ENCODE results near the gene NEK4. TPM values are rescaled to one million over a fixed set of nuclear protein-coding genes. Genes with fewer than 3 reads are reported as not detected.
A peak's percentile ranks its signal among the peaks of the same experiment; 100 is the strongest.

Gene NEK4
- total and polyA plus RNA-seq, 2 of the 13 experiments (the other 11 are each of a cell fraction or from before 2014, with no cell fraction given): 16.5 to 38.0 TPM

DNA sequence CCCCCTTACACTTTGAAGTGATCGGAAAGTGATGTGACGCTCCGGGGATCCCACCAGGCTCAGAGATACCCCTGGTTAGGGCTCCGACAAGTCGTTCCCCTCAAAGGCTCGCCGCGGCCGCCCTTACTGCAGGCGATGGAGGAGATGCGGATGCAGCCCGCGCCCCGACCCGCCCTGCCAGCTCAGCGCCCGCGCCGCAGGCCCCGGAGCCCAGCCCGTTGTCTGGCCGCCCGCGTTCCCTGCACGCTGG lies 65.4 kb downstream of the NEK4 start:
- WGBS (ENCODE audit: low lambda C conversion rate): no CpG with 5 or more reads among the region's 25 CpGs
- ChIA-PET POLR2A (interaction anchor here (0.5 to 6.5 kb wide), 12 partner anchors 15 to 732 kb away, joined by 3 to 118 read pairs (median 4); partner anchors contain the start of genes GNL3, NEK4, PBRM1 and STAB1), CTCF (ENCODE audit: low intra/inter-chr PET ratio, low total read pairs) (no interaction called here)
- FAIRE-seq (no peak), DNase-seq (ENCODE audit: low spot score) (no peak), ATAC-seq (no peak)
- Histone ChIP-seq H3K79me2 (ENCODE audit: insufficient read depth, low read length) (peaks cover 49% of the 10 kb centered on the region), H3K4me3 (replicated peaks in 1 of 3; ENCODE audit: insufficient read depth in 1 of 3, low read depth in 2 of 3, low read length in 3 of 3) (peak overlapping the region; percentile 90 to 97 (median 95)), H3K27me3 (ENCODE audit: control insufficient read depth in 1 of 2, insufficient read depth in 2 of 2, low read length in 2 of 2) (no peaks in the 10 kb centered on the region; a peak in 1 of 5 replicates), H2AFZ (ENCODE audit: low read length) (no peak overlapping the region), H3K9ac (ENCODE audit: insufficient read depth, low read depth, low read length) (peak overlapping the region; percentile 85), H4K20me1 (ENCODE audit: insufficient read depth, low read length) (no peaks in the 10 kb centered on the region; the same call in 1 of the 2 replicates), H3K4me2 (ENCODE audit: low read depth, low read length) (peak overlapping the region; percentile 80), H3K4me1 (ENCODE audit: insufficient read depth, low read length) (peaks cover 45% of the 10 kb centered on the region), H3K9me3 (ENCODE audit: low read length) (no peaks in the 10 kb centered on the region), H3K36me3 (replicated peaks in 1 of 2; ENCODE audit: control insufficient read depth in 1 of 2, insufficient read depth in 2 of 2, low read length in 2 of 2) (peaks cover 0 to 5% of the 10 kb centered on the region in 2 experiments; a peak in 1 of 5 replicates), H3K27ac (ENCODE audit: extremely low read length, insufficient read depth, low read length) (peak overlapping the region; percentile 90)
- intact Hi-C loops (cut with micrococcal nuclease; ENCODE audit: unreplicated experiment) (no loop called here), in situ Hi-C loops (cut with HindIII; ENCODE audit: extremely low pct_ligation_motif_present, low pct_unique_long_range_greater_than_20kb) (no loop called here)
- BruUV-seq (replicated peaks): no TSS peak
- TF ChIP-seq NONO (IDR thresholded peaks at IDR 0.05) (no peak), NONO (CRISPR knock-in tag; conservative IDR thresholded peaks at IDR 0.05) (no peak; the same call in 1 of the 2 replicates), ZMAT3 (CRISPR knock-in tag; conservative IDR thresholded peaks at IDR 0.05) (no peak), ZNF354B (CRISPR knock-in tag; IDR thresholded peaks at IDR 0.05) (0 out of 2 replicates have a peak, but pooled peaks have one; percentile 31), NBN (conservative IDR thresholded peaks at IDR 0.05) (no peak), MIER2 (CRISPR knock-in tag; IDR thresholded peaks at IDR 0.05) (no peak), FIP1L1 (IDR thresholded peaks at IDR 0.05; ENCODE audit: borderline replicate concordance, insufficient read depth, low read depth, low read length) (no peak), KAT2B (IDR thresholded peaks at IDR 0.05; ENCODE audit: borderline replicate concordance, low read depth, low read length) (no peak), STAG1 (CRISPR knock-in tag; IDR thresholded peaks at IDR 0.05) (no peak), ZNF558 (CRISPR knock-in tag; IDR thresholded peaks at IDR 0.05; ENCODE audit: borderline replicate concordance) (0 out of 2 replicates have a peak, but pooled peaks have one; percentile 21), TARDBP (CRISPR knock-in tag; IDR thresholded peaks at IDR 0.05) (no peak), MYNN (CRISPR knock-in tag; IDR thresholded peaks at IDR 0.05; ENCODE audit: low read depth) (0 out of 2 replicates have a peak, but pooled peaks have one; percentile 18), ZBTB7B (CRISPR knock-in tag; IDR thresholded peaks at IDR 0.05) (0 out of 2 replicates have a peak, but pooled peaks have one; percentile 62), TSC22D2 (CRISPR knock-in tag; IDR thresholded peaks at IDR 0.05; ENCODE audit: borderline replicate concordance) (0 out of 2 replicates have a peak, but pooled peaks have one; percentile 51)
- TF ChIP-seq, protein P1, sequence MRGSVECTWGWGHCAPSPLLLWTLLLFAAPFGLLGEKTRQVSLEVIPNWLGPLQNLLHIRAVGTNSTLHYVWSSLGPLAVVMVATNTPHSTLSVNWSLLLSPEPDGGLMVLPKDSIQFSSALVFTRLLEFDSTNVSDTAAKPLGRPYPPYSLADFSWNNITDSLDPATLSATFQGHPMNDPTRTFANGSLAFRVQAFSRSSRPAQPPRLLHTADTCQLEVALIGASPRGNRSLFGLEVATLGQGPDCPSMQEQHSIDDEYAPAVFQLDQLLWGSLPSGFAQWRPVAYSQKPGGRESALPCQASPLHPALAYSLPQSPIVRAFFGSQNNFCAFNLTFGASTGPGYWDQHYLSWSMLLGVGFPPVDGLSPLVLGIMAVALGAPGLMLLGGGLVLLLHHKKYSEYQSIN (CRISPR knock-in tag; IDR thresholded peaks at IDR 0.05; ENCODE audit: borderline replicate concordance): 0 out of 2 replicates have a peak, but pooled peaks have one; percentile 83
- TF ChIP-seq, protein P2, sequence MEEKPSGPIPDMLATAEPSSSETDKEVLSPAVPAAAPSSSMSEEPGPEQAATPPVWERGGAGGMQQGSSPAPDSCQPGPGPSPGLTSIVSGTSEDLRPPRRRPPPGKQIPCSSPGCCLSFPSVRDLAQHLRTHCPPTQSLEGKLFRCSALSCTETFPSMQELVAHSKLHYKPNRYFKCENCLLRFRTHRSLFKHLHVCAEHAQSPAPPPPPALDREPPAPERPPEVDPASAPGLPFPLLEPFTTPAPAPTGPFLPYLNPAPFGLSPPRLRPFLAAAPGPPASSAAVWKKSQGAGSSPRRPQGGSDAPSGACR (CRISPR knock-in tag; IDR thresholded peaks at IDR 0.05): no peak
- TF ChIP-seq, protein P3, sequence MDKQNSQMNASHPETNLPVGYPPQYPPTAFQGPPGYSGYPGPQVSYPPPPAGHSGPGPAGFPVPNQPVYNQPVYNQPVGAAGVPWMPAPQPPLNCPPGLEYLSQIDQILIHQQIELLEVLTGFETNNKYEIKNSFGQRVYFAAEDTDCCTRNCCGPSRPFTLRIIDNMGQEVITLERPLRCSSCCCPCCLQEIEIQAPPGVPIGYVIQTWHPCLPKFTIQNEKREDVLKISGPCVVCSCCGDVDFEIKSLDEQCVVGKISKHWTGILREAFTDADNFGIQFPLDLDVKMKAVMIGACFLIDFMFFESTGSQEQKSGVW (CRISPR knock-in tag; IDR thresholded peaks at IDR 0.05; ENCODE audit: borderline replicate concordance): 0 out of 2 replicates have a peak, but pooled peaks have one; percentile 77
- TF ChIP-seq, protein P4, sequence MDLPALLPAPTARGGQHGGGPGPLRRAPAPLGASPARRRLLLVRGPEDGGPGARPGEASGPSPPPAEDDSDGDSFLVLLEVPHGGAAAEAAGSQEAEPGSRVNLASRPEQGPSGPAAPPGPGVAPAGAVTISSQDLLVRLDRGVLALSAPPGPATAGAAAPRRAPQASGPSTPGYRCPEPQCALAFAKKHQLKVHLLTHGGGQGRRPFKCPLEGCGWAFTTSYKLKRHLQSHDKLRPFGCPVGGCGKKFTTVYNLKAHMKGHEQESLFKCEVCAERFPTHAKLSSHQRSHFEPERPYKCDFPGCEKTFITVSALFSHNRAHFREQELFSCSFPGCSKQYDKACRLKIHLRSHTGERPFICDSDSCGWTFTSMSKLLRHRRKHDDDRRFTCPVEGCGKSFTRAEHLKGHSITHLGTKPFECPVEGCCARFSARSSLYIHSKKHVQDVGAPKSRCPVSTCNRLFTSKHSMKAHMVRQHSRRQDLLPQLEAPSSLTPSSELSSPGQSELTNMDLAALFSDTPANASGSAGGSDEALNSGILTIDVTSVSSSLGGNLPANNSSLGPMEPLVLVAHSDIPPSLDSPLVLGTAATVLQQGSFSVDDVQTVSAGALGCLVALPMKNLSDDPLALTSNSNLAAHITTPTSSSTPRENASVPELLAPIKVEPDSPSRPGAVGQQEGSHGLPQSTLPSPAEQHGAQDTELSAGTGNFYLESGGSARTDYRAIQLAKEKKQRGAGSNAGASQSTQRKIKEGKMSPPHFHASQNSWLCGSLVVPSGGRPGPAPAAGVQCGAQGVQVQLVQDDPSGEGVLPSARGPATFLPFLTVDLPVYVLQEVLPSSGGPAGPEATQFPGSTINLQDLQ (CRISPR knock-in tag; IDR thresholded peaks at IDR 0.05): peak; percentile 58; the same call in 1 of the 2 replicates

Measured in HepG2 (cell line).